ENCODE measurements around the gene PIK3R1. TPM values are rescaled to one million over a fixed set of nuclear protein-coding genes. Genes with fewer than 3 reads are reported as not detected.
"Not testable (repeated sequence)": the region's sequence is repeated elsewhere in the genome, so short reads cannot be mapped to it uniquely, and the experiment has no call there.

Gene PIK3R1
- polyA plus RNA-seq, 4 donors = 9.2 to 68.4 (median 20.5) TPM

DNA sequence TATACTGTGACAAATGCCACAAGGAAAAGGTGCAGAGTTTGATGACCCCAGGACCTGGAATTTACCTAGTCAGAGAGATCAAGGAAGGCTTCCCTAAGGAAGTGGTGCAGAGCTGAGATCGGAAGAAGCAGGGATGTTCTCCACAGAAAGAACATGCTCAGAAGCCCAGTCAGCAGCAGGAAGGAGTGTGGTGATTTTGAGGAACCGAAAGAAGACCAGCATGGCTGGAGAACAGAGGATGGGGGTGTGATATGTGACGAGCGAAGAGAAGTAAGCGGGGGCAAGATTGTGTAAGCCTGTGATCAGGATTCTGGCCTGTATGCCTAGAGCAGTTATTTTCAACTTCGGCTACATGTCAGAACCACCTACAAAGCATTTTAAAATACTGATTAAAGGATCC lies 18.7 kb upstream of the PIK3R1 start:
- Histone ChIP-seq H3K36me3 (ENCODE audit: control insufficient read depth in 3 of 3, insufficient read depth in 2 of 3, low read depth in 1 of 3, low read length in 3 of 3) (no peaks in the 10 kb centered on the region), H3K4me3 (ENCODE audit: low read depth in 1 of 3, low read length in 3 of 3) (no peak overlapping the region), H3K9me3 (ENCODE audit: control insufficient read depth in 2 of 2, insufficient read depth in 1 of 2, low read depth in 1 of 2, low read length in 1 of 2) (no peaks in the 10 kb centered on the region), H3K27me3 (ENCODE audit: control insufficient read depth in 3 of 3, insufficient read depth in 3 of 3, low read length in 3 of 3) (no peaks in the 10 kb centered on the region), H3K27ac (ENCODE audit: low read depth in 1 of 3, low read length in 2 of 3) (no peak overlapping the region), H3K4me1 (ENCODE audit: control insufficient read depth in 3 of 3, insufficient read depth in 2 of 3, low read depth in 1 of 3, low read length in 2 of 3) (peaks cover 0 to 8% (median 0%) of the 10 kb centered on the region in 3 donors)
- 80 to 93% (median 85%) methylated on average over 6 of the region's 6 CpGs for WGBS, 3 donors
- no peak for FAIRE-seq
- no peak for DNase-seq

DNA sequence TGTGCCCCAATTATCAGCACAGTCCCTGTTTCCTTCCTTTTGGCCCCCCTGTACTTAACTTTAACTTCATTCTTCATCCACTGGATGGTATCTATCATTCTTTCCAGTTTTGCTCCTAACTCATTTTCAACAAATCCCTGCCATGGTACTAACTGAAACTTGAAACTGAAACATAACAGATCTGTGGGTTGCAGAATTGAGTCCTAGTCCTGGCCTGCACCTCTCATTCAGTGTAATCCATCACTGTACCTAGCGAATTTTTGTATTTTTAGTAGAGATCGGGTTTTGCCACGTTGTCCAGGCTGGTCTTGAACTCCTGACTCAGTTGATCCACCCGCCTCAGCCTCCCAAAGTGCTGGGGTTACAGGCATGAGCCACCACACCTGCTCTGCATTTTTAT lies 15.3 kb upstream of the PIK3R1 start:
- WGBS, 3 donors = 89 to 95% (median 90%) methylated on average over 4 of the region's 4 CpGs
- H3K27me3 ChIP-seq (ENCODE audit: control insufficient read depth in 3 of 3, insufficient read depth in 3 of 3, low read length in 3 of 3) = no peaks in the 10 kb centered on the region
- no peak for FAIRE-seq
- H3K36me3 ChIP-seq (ENCODE audit: control insufficient read depth in 3 of 3, insufficient read depth in 2 of 3, low read depth in 1 of 3, low read length in 3 of 3) = no peaks in the 10 kb centered on the region
- H3K4me3 ChIP-seq (ENCODE audit: low read depth in 1 of 3, low read length in 3 of 3) = no peak overlapping the region
- DNase-seq = no peak
- peaks cover 0 to 2% of the 10 kb centered on the region in 2 donors for H3K9me3 ChIP-seq (ENCODE audit: control insufficient read depth in 2 of 2, insufficient read depth in 1 of 2, low read depth in 1 of 2, low read length in 1 of 2)
- H3K27ac ChIP-seq (ENCODE audit: low read depth in 1 of 3, low read length in 2 of 3) = no peak overlapping the region
- H3K4me1 ChIP-seq (ENCODE audit: control insufficient read depth in 3 of 3, insufficient read depth in 2 of 3, low read depth in 1 of 3, low read length in 2 of 3) = no peaks in the 10 kb centered on the region

DNA sequence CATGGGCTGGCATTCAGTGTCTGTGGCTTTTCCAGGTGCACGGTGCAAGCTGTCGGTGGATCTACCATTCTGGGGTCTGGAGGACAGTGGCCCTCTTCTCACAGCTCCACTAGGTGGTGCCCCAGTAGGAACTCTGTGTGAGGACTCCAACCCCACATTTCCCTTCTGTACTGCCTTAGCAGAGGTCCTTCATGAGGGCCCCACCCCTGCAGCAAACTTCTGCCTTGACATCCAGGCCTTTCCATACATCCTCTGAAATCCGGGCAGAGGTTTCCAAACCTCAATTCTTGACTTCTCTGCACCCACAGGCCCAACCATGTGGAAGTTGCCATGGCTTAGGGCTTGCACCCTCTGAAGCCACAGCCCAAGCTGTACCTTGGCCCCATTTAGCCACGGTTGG lies 4.9 kb upstream of the PIK3R1 start:
- not testable (repeated sequence) for DNase-seq; H3K27ac ChIP-seq (ENCODE audit: low read depth in 1 of 3, low read length in 2 of 3); FAIRE-seq; H3K4me1 ChIP-seq (ENCODE audit: control insufficient read depth in 3 of 3, insufficient read depth in 2 of 3, low read depth in 1 of 3, low read length in 2 of 3); H3K36me3 ChIP-seq (ENCODE audit: control insufficient read depth in 3 of 3, insufficient read depth in 2 of 3, low read depth in 1 of 3, low read length in 3 of 3); H3K4me3 ChIP-seq (ENCODE audit: low read depth in 1 of 3, low read length in 3 of 3); H3K27me3 ChIP-seq (ENCODE audit: control insufficient read depth in 3 of 3, insufficient read depth in 3 of 3, low read length in 3 of 3)
- 84 to 89% (median 86%) methylated on average over 4 of the region's 4 CpGs for WGBS, 3 donors
- peaks cover 3 to 18% of the 10 kb centered on the region in 2 donors for H3K9me3 ChIP-seq (ENCODE audit: control insufficient read depth in 2 of 2, insufficient read depth in 1 of 2, low read depth in 1 of 2, low read length in 1 of 2)

GRCh38 chr5:68214482-68215207 lies 911 bp upstream of the PIK3R1 start:
- Histone ChIP-seq H3K36me3 (ENCODE audit: control insufficient read depth in 3 of 3, insufficient read depth in 2 of 3, low read depth in 1 of 3, low read length in 3 of 3) (no peaks in the 10 kb centered on the region), H3K27me3 (ENCODE audit: control insufficient read depth in 3 of 3, insufficient read depth in 3 of 3, low read length in 3 of 3) (no peaks in the 10 kb centered on the region), H3K9me3 (ENCODE audit: control insufficient read depth in 2 of 2, insufficient read depth in 1 of 2, low read depth in 1 of 2, low read length in 1 of 2) (peaks cover 3 to 18% of the 10 kb centered on the region in 2 donors), H3K4me1 (ENCODE audit: control insufficient read depth in 3 of 3, insufficient read depth in 2 of 3, low read depth in 1 of 3, low read length in 2 of 3) (peaks cover 3 to 12% (median 5%) of the 10 kb centered on the region in 3 donors), H3K27ac (ENCODE audit: low read depth in 1 of 3, low read length in 2 of 3) (peak overlapping the region; percentile 96 to 100 (median 99)), H3K4me3 (ENCODE audit: low read depth in 1 of 3, low read length in 3 of 3) (peak overlapping the region; percentile 51 to 99 (median 65))
- FAIRE-seq (no peak), DNase-seq (peak in 1 of 2 donors; percentile 42)
- 2 to 3% (median 2%) methylated on average over 36 to 37 of the region's 37 CpGs for WGBS, 3 donors

GRCh38 chr5:68215898-68216244 lies 315 bp downstream of the PIK3R1 start:
- Histone ChIP-seq H3K4me3 (ENCODE audit: low read depth in 1 of 3, low read length in 3 of 3) (peak overlapping the region; percentile 89 to 99 (median 97)), H3K9me3 (ENCODE audit: control insufficient read depth in 2 of 2, insufficient read depth in 1 of 2, low read depth in 1 of 2, low read length in 1 of 2) (peaks cover under 1 to 6% of the 10 kb centered on the region in 2 donors), H3K27ac (ENCODE audit: low read depth in 1 of 3, low read length in 2 of 3) (peak overlapping the region; percentile 87 to 100 (median 99)), H3K36me3 (ENCODE audit: control insufficient read depth in 3 of 3, insufficient read depth in 2 of 3, low read depth in 1 of 3, low read length in 3 of 3) (peaks cover 0 to 5% (median 0%) of the 10 kb centered on the region in 3 donors), H3K4me1 (ENCODE audit: control insufficient read depth in 3 of 3, insufficient read depth in 2 of 3, low read depth in 1 of 3, low read length in 2 of 3) (peaks cover 5 to 19% (median 9%) of the 10 kb centered on the region in 3 donors), H3K27me3 (ENCODE audit: control insufficient read depth in 3 of 3, insufficient read depth in 3 of 3, low read length in 3 of 3) (no peaks in the 10 kb centered on the region)
- DNase-seq (no peak), FAIRE-seq (no peak)
- WGBS, 3 donors = 0 to 1% (median 0%) methylated on average over 10 to 38 of the region's 38 CpGs

DNA sequence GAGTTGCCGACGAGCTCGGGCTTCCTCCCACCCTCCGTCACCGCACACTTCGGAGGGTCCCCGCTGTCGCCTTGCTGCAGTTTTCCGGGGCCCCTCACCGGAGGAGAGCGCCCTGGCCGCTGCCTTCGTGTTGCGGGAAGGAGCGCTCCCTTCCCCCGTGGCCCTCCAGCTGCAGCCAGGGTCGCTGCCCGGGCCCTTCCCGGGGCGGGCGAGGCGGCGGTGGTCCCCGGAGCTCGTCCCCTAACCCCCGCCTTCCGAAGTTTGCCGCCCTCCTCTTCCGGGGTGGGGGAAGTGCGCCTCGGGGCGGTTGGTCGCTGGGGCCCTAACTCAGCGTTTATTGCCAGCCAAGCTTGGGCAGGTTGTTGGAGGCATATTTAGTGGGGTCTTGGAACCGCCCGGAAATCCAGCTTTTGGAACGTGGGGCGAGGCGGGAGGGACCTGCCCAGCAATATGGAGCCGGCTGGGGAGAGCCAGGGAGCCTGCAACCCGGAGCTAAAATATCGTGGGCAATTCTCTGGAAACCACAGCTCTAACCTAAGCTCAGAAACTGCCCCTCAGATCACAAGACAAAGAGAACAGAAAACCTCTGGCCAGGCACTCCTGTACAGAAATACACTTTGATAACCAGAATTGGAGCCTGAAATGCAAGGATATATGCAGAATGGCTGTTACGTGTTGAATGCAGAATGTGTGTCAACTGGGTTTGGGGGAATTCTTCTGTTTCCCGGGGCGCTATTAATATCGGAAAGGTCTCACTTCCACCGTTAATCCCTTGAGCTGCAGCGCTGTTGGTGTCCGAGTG lies 890 bp downstream of the PIK3R1 start:
- Histone ChIP-seq H3K27ac (ENCODE audit: low read depth in 1 of 3, low read length in 2 of 3) (peak overlapping the region; percentile 87 to 100 (median 99)), H3K9me3 (ENCODE audit: control insufficient read depth in 2 of 2, insufficient read depth in 1 of 2, low read depth in 1 of 2, low read length in 1 of 2) (peaks cover 0 to 6% of the 10 kb centered on the region in 2 donors), H3K4me1 (ENCODE audit: control insufficient read depth in 3 of 3, insufficient read depth in 2 of 3, low read depth in 1 of 3, low read length in 2 of 3) (peaks cover 5 to 19% (median 9%) of the 10 kb centered on the region in 3 donors), H3K27me3 (ENCODE audit: control insufficient read depth in 3 of 3, insufficient read depth in 3 of 3, low read length in 3 of 3) (no peaks in the 10 kb centered on the region), H3K4me3 (ENCODE audit: low read depth in 1 of 3, low read length in 3 of 3) (peak overlapping the region; percentile 89 to 99 (median 97)), H3K36me3 (ENCODE audit: control insufficient read depth in 3 of 3, insufficient read depth in 2 of 3, low read depth in 1 of 3, low read length in 3 of 3) (peaks cover 0 to 5% (median 0%) of the 10 kb centered on the region in 3 donors)
- FAIRE-seq (no peak), DNase-seq (peak; percentile 59 to 78)
- WGBS, 3 donors = 0% methylated on average over 44 to 49 of the region's 49 CpGs

- 0 to 2% (median 1%) methylated on average over 3 of the region's 3 CpGs for WGBS, 3 donors
- peaks cover 6 to 24% (median 10%) of the 10 kb centered on the region in 3 donors for H3K4me1 ChIP-seq (ENCODE audit: control insufficient read depth in 3 of 3, insufficient read depth in 2 of 3, low read depth in 1 of 3, low read length in 2 of 3)
- FAIRE-seq (no peak), DNase-seq (peak in 1 of 2 donors; percentile 33)
- peaks cover 0 to 5% (median 0%) of the 10 kb centered on the region in 3 donors for H3K36me3 ChIP-seq (ENCODE audit: control insufficient read depth in 3 of 3, insufficient read depth in 2 of 3, low read depth in 1 of 3, low read length in 3 of 3)
- peak overlapping the region; percentile 89 to 99 (median 97) for H3K4me3 ChIP-seq (ENCODE audit: low read depth in 1 of 3, low read length in 3 of 3)
- peaks cover 0 to 3% of the 10 kb centered on the region in 2 donors for H3K9me3 ChIP-seq (ENCODE audit: control insufficient read depth in 2 of 2, insufficient read depth in 1 of 2, low read depth in 1 of 2, low read length in 1 of 2)
- no peaks in the 10 kb centered on the region for H3K27me3 ChIP-seq (ENCODE audit: control insufficient read depth in 3 of 3, insufficient read depth in 3 of 3, low read length in 3 of 3)
- H3K27ac ChIP-seq (ENCODE audit: low read depth in 1 of 3, low read length in 2 of 3) = peak overlapping the region; percentile 87 to 100 (median 99)
Observed at GRCh38 chr5:68217047-68217355, 1.4 kb downstream of the PIK3R1 start.

GRCh38 chr5:68217528-68217927 lies 2.0 kb downstream of the PIK3R1 start:
- FAIRE-seq (no peak), DNase-seq (no peak)
- peaks cover 0 to 3% of the 10 kb centered on the region in 2 donors for H3K9me3 ChIP-seq (ENCODE audit: control insufficient read depth in 2 of 2, insufficient read depth in 1 of 2, low read depth in 1 of 2, low read length in 1 of 2)
- H3K4me3 ChIP-seq (ENCODE audit: low read depth in 1 of 3, low read length in 3 of 3) = peak overlapping the region; percentile 89 to 99 (median 97)
- peaks cover 0 to 5% (median 0%) of the 10 kb centered on the region in 3 donors for H3K36me3 ChIP-seq (ENCODE audit: control insufficient read depth in 3 of 3, insufficient read depth in 2 of 3, low read depth in 1 of 3, low read length in 3 of 3)
- 8 to 23% (median 20%) methylated on average over 5 of the region's 5 CpGs for WGBS, 3 donors
- H3K4me1 ChIP-seq (ENCODE audit: control insufficient read depth in 3 of 3, insufficient read depth in 2 of 3, low read depth in 1 of 3, low read length in 2 of 3) = peaks cover 9 to 27% (median 13%) of the 10 kb centered on the region in 3 donors
- peak overlapping the region in 1 of 3 donors; percentile 87 for H3K27ac ChIP-seq (ENCODE audit: low read depth in 1 of 3, low read length in 2 of 3)
- no peaks in the 10 kb centered on the region for H3K27me3 ChIP-seq (ENCODE audit: control insufficient read depth in 3 of 3, insufficient read depth in 3 of 3, low read length in 3 of 3)
